Breast epithelium (tissue), 4 donors: Measurements from ENCODE around the gene CHD9. TPM values are rescaled to one million over a fixed set of nuclear protein-coding genes. Genes with fewer than 3 reads are reported as not detected.

Experiments
- DNase-seq, 2 donors: peaks; one replicate each; pipeline ENCODE4 v3.0.0-alpha.2; 2019; ENCODE audit warnings: low spot score in 2 of 2
- H3K27ac ChIP-seq, 2 donors: fragments of 200-600 bp; sonication (generic) in 1 of 2; one replicate each; pipeline ENCODE4 v1.5.1; 2016 to 2019; ENCODE audit warnings: mild to moderate bottlenecking in 1 of 2
- H3K27me3 ChIP-seq, 2 donors: fragments of 200-600 bp; sonication (generic) in 1 of 2; one replicate each; pipeline versions ENCODE4 v1.5.1 to v1.6.0; 2017 to 2019; ENCODE audit warnings: control low read depth in 1 of 2, mild to moderate bottlenecking in 1 of 2
- H3K36me3 ChIP-seq: fragments of 200-600 bp; one replicate; pipeline ENCODE4 v1.5.1; 2019
- H3K4me1 ChIP-seq, 2 donors: fragments of 200-600 bp; sonication (generic); one replicate each; pipeline ENCODE4 v1.5.1; 2016 to 2019; ENCODE audit warnings: control low read depth in 1 of 2
- H3K4me3 ChIP-seq, 3 donors: fragments of 200-600 bp; sonication (generic); 1 replicate in 2 of 3; 2 replicates in 1 of 3; pipeline ENCODE4 v1.5.1; 2016 to 2019; ENCODE audit warnings: mild to moderate bottlenecking in 3 of 3, moderate library complexity in 2 of 3
- H3K9me3 ChIP-seq, 2 donors: fragments of 200-600 bp; sonication (generic) in 1 of 2; one replicate each; pipeline ENCODE4 v1.5.1; 2016 to 2019; ENCODE audit warnings: control low read depth in 1 of 2
- CTCF ChIP-seq, 3 donors: fragments of 450-650 bp; IDR thresholded peaks; one replicate each; pipeline ENCODE4 v1.5.1; 2016 to 2017; ENCODE audit warnings: antibody characterized with exemption in 3 of 3, mild to moderate bottlenecking in 3 of 3, moderate library complexity in 3 of 3
- POLR2A ChIP-seq: fragments of 450-650 bp; IDR thresholded peaks from one replicate; pipeline ENCODE4 v1.6.1; 2016; ENCODE audit warnings: antibody characterized with exemption, mild to moderate bottlenecking, moderate library complexity
- POLR2AphosphoS5 ChIP-seq, 3 donors: sonication (generic); formaldehyde crosslinking; IDR thresholded peaks; one replicate each; pipeline ENCODE4 v1.6.1; 2017; ENCODE audit warnings: antibody characterized with exemption in 3 of 3
- intact Hi-C: fragments of 100-400 bp; cut with DNase I; formaldehyde crosslinking; loops from one replicate; pipeline ENCODE4 v1.15.1; 2023; ENCODE audit warnings: low total_unique reads
- total RNA-seq, 3 donors: library from RNA; depleted of rRNA; stranded (reverse); fragments of >200 nt; gene quantifications; one replicate each; pipeline ENCODE4 v1.1.0, GENCODE V29; 2016

CHD9 gene
- total RNA-seq, 3 donors from 2014 or later, result 93.8 to 160 (median 158) TPM

DNA sequence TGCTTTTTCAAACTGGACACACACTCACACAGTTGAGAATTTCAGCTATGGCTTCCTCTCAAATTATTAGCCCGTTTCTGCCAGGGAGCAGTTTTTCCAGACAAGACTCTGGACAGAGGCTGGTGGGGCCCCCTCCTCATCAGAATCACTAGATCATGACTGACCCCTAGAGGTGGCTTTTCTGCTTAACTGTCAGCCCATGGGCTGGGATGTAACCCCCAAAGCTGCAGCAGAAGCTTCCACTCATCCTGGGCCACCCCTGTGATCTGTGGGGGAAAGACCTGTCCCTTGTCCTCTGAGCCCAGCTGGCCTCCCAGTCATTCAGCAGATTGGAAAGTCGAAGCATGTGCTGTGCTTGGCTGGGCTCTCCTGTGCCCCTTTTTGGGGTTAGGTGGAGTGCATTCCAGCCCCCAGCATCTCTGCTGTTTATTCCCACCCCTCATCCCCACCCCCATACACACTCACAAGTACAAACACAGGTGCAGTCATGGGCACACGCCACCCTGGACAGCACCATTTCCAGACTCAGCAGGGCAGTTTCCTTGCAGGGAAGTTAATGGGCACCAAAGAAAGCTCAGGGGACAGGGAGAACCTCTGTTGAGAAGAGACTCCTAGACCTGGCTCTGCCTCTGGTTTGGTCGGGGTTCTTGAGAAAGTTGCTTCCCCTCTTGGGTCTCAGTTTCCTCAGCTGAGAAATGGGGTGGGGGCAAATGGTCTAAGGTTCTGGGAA is 301.9 kb downstream of the CHD9 start:
- H3K27ac ChIP-seq, result no peak overlapping the region
- H3K27me3 ChIP-seq, result peaks cover 0 to 3% of the 10 kb centered on the region in 2 donors
- H3K4me3 ChIP-seq, result no peak overlapping the region
- TF ChIP-seq POLR2A, result no peak
- no peak for TF ChIP-seq POLR2AphosphoS5 (IDR thresholded peaks at IDR 0.05)
- TF ChIP-seq CTCF (IDR thresholded peaks at IDR 0.05), result no peak
- H3K4me1 ChIP-seq, result no peaks in the 10 kb centered on the region
- intact Hi-C loops, result no loop called here
- no peaks in the 10 kb centered on the region for H3K9me3 ChIP-seq
- DNase-seq, result no peak
- H3K36me3 ChIP-seq, result no peaks in the 10 kb centered on the region

GRCh38 chr16:53357208-53357586 is 302.4 kb downstream of the CHD9 start:
- H3K27me3 ChIP-seq, result peaks cover 0 to 3% of the 10 kb centered on the region in 2 donors
- H3K27ac ChIP-seq, result no peak overlapping the region
- H3K4me1 ChIP-seq, result no peaks in the 10 kb centered on the region
- TF ChIP-seq POLR2AphosphoS5 (IDR thresholded peaks at IDR 0.05) (no peak), CTCF (IDR thresholded peaks at IDR 0.05) (no peak), POLR2A (no peak)
- no peak for DNase-seq
- no peak overlapping the region for H3K4me3 ChIP-seq
- H3K36me3 ChIP-seq, result no peaks in the 10 kb centered on the region
- intact Hi-C loops, result no loop called here
- no peaks in the 10 kb centered on the region for H3K9me3 ChIP-seq

- Histone ChIP-seq H3K36me3 (no peaks in the 10 kb centered on the region), H3K27ac (no peak overlapping the region), H3K4me1 (no peaks in the 10 kb centered on the region), H3K27me3 (peaks cover 0 to 3% of the 10 kb centered on the region in 2 donors), H3K4me3 (no peak overlapping the region), H3K9me3 (no peaks in the 10 kb centered on the region)
- no peak for TF ChIP-seq POLR2AphosphoS5 (IDR thresholded peaks at IDR 0.05)
- no peak for TF ChIP-seq CTCF (IDR thresholded peaks at IDR 0.05)
- TF ChIP-seq POLR2A, result no peak
- intact Hi-C loops, result no loop called here
- no peak for DNase-seq
These were observed 303.2 kb downstream of the CHD9 start for GRCh38 chr16:53357955-53358354.

DNA sequence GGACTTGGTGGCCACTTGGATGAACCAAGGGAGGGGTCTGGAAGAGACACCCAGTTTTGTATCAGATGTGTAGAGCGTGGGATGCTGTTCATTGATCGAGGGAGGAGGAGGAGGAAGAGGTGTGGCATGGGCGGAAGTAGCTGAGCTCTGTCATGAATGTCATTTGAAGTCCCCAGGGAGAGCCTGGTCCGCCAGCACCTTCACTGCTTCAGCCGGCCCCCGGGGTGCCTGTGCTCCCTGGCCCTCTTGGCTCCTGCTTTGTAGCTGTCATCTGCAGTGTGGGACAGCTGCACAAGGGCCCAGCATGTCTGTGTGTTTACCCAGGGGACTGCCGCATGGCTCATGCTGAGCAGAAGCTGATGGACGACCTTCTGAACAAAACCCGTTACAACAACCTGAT is 304.1 kb downstream of the CHD9 start:
- Histone ChIP-seq H3K9me3 (no peaks in the 10 kb centered on the region), H3K27me3 (peaks cover 0 to 3% of the 10 kb centered on the region in 2 donors), H3K4me1 (no peaks in the 10 kb centered on the region), H3K27ac (no peak overlapping the region), H3K36me3 (no peaks in the 10 kb centered on the region), H3K4me3 (no peak overlapping the region)
- intact Hi-C loops, result no loop called here
- DNase-seq, result no peak
- TF ChIP-seq POLR2AphosphoS5 (IDR thresholded peaks at IDR 0.05) (no peak), POLR2A (no peak), CTCF (IDR thresholded peaks at IDR 0.05) (no peak)

DNA sequence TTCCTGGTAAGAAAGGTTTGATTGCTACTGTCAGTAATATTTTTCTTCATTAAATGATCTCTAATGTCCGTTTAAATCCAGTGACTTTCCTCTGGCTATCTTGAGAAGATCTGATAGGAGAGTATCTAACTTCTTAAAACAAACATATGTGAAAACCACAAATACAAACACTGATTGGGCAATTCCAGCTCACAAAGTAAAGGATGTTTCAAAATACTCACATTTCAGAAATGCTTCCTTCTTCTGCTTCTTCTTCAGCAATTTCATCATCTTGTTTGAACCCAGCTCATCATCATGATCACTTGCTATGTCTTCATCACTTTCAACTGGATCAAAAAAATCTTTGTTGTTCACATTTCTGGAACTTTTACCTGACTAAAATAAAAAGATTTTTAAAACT is 315.1 kb downstream of the CHD9 start:
- H3K4me3 ChIP-seq, result no peak overlapping the region
- intact Hi-C loops, result no loop called here
- no peaks in the 10 kb centered on the region for H3K4me1 ChIP-seq
- H3K36me3 ChIP-seq, result no peaks in the 10 kb centered on the region
- DNase-seq, result no peak
- H3K9me3 ChIP-seq, result no peaks in the 10 kb centered on the region
- no peak overlapping the region for H3K27ac ChIP-seq
- no peak for TF ChIP-seq POLR2AphosphoS5 (IDR thresholded peaks at IDR 0.05)
- no peak for TF ChIP-seq POLR2A
- no peak for TF ChIP-seq CTCF (IDR thresholded peaks at IDR 0.05)
- H3K27me3 ChIP-seq, result peaks cover 0 to 7% of the 10 kb centered on the region in 2 donors
